ENCODE data around the gene ZNF740. TPM values are rescaled to one million over a fixed set of nuclear protein-coding genes. Genes with fewer than 3 reads are reported as not detected.

Gene ZNF740
- total and polyA plus RNA-seq, 2 of the 8 experiments (the other 6 are each of a cell fraction or from before 2014, with no cell fraction given) = 8.2 to 40.0 TPM

DNA sequence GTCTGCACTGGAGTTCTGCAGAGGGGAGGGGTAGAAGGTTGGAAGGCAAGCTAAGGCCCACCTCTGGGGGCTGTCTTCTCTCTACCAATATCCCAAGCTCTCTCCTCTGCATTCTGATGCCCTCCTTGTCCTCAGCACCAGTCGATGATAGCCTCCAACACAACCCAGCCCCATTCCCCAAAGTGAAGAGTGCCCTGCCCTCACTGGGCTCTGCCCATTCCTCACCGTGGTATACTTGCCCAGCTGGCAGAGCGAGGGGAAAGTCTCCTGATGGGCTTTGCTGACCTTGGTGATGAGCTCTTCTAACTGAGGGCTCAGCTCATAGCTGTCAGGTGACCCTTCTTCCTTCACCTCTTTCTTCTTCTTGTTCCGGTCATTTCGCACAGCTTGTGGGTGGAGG lies 33.7 kb downstream of the ZNF740 start (continued):
- TF ChIP-seq JUND (IDR thresholded peaks at IDR 0.05; ENCODE audit: low read length) (no peak), BCL11A (IDR thresholded peaks at IDR 0.05; ENCODE audit: low read depth in 2 of 2, low read length in 2 of 2) (no peak)
